ENCODE measurements around the gene HSPH1. TPM values are rescaled to one million over a fixed set of nuclear protein-coding genes. Genes with fewer than 3 reads are reported as not detected.

Gene HSPH1
- total RNA-seq, 1 donor from 2014 or later = 114 TPM

DNA sequence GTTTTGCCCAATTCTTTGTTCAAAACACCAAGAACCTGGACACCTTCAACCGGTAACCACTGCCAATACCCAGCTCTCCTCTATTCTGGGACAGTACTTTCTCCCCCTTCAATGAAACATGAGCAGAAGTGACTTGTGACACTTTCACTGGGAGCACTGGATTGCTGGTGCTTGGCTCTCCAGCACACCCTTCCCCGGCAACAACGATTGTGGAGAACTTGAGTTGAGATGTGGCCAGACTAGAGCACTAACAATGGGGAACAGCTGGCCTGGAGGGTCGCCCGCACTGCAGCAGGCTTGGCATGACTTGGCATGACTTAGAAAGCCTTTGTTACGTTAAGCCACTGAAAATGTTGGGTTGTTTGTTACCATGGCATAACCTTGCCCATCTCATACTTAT is 30.6 kb upstream of the HSPH1 start:
- no peak for TF ChIP-seq CTCF (IDR thresholded peaks at IDR 0.05; ENCODE audit: partially characterized antibody, unreplicated experiment)
- peaks cover 3% of the 10 kb centered on the region for H3K9me3 Mint-ChIP-seq (ENCODE audit: unreplicated experiment)
- peaks cover 2% of the 10 kb centered on the region for H3K4me1 Mint-ChIP-seq (ENCODE audit: low read depth, unreplicated experiment)
- H3K36me3 Mint-ChIP-seq (ENCODE audit: unreplicated experiment) = peaks cover 7% of the 10 kb centered on the region
- H3K4me3 Mint-ChIP-seq (ENCODE audit: unreplicated experiment) = no peak overlapping the region
- H3K27ac Mint-ChIP-seq (ENCODE audit: unreplicated experiment) = no peak overlapping the region
- peaks cover 2% of the 10 kb centered on the region for H3K27me3 Mint-ChIP-seq (ENCODE audit: unreplicated experiment)
- no peak for DNase-seq

DNA sequence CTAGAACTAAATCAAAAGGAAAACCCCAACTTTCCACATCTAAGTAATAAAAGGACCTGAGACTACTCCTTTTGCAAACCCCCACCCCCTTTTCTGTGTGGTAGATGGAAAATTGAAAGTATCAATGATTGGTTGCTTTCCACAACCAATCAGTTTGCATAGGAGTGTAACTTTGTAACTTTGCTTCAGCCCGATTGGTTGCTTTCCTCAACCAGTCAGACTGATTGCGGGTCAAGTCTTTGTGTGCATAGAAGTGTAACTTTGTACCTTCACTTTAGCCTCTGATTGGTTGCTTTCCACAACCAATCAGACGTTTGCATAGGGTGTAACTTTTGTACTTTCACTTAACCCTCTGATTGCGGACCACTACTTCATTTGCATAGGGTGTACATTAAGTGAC is 30.0 kb upstream of the HSPH1 start:
- Mint-ChIP-seq H3K36me3 (ENCODE audit: unreplicated experiment) (peaks cover 9% of the 10 kb centered on the region), H3K27me3 (ENCODE audit: unreplicated experiment) (peaks cover 2% of the 10 kb centered on the region), H3K4me3 (ENCODE audit: unreplicated experiment) (no peak overlapping the region), H3K27ac (ENCODE audit: unreplicated experiment) (no peak overlapping the region), H3K9me3 (ENCODE audit: unreplicated experiment) (peaks cover 4% of the 10 kb centered on the region), H3K4me1 (ENCODE audit: low read depth, unreplicated experiment) (peaks cover 2% of the 10 kb centered on the region)
- TF ChIP-seq CTCF (IDR thresholded peaks at IDR 0.05; ENCODE audit: partially characterized antibody, unreplicated experiment) = no peak
- no peak for DNase-seq

DNA sequence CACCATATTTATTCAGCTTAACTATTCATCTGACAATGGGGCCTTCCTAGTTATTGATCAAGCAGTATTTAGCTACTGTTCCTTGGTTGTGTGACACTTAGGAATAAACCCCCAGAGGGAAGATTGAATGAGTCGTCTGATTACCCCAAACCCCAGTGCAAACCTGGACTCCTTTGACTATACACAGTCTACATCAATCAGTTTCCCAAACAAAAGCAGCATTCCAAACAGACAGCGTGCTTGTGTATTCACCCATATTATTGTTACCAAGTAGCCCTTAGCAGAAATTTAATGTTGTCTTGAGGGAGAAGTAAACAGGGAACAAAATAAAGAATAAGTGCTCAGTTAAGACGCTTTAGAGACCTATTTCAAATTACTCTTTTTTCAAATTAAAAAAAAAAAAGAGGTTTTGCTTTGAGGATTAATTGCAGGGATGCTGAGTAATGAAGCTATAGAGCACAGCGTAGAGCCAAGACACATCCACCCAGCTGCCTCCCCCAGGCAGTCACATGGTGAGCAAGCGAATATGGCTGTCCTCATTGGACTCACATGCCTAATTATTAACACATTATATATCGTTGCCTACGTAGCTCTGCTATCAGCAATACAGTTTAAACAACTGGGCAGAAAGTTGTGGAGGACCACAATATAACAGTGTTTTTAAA is 23.4 kb upstream of the HSPH1 start:
- TF ChIP-seq CTCF (IDR thresholded peaks at IDR 0.05; ENCODE audit: partially characterized antibody, unreplicated experiment) = no peak
- no peak for DNase-seq
- Mint-ChIP-seq H3K4me1 (ENCODE audit: low read depth, unreplicated experiment) (peaks cover 8% of the 10 kb centered on the region), H3K27me3 (ENCODE audit: unreplicated experiment) (peaks cover 3% of the 10 kb centered on the region), H3K36me3 (ENCODE audit: unreplicated experiment) (peaks cover 15% of the 10 kb centered on the region), H3K4me3 (ENCODE audit: unreplicated experiment) (no peak overlapping the region), H3K27ac (ENCODE audit: unreplicated experiment) (no peak overlapping the region), H3K9me3 (ENCODE audit: unreplicated experiment) (peaks cover 5% of the 10 kb centered on the region)

DNA sequence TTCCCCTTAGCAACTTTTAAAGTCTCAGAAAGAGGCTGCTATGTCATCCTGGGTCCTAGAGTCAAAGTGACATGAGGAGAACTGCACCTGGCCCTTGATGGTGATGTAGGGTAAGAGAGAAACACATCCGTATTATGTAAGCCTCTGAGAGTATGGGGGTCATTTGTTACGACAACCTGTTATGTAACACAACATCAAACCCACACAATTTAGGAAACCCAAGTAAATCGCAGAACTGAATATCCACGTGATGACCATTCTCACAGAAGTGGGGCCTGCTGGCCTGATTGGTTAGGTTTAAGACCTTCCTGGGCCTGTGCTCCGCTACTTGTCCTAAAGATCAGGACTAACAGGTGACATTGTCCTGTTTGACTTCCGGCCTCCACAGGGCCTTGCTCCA is 22.7 kb upstream of the HSPH1 start:
- DNase-seq = no peak
- peaks cover 5% of the 10 kb centered on the region for H3K9me3 Mint-ChIP-seq (ENCODE audit: unreplicated experiment)
- H3K36me3 Mint-ChIP-seq (ENCODE audit: unreplicated experiment) = peaks cover 15% of the 10 kb centered on the region
- peaks cover 8% of the 10 kb centered on the region for H3K4me1 Mint-ChIP-seq (ENCODE audit: low read depth, unreplicated experiment)
- no peak for TF ChIP-seq CTCF (IDR thresholded peaks at IDR 0.05; ENCODE audit: partially characterized antibody, unreplicated experiment)
- H3K4me3 Mint-ChIP-seq (ENCODE audit: unreplicated experiment) = no peak overlapping the region
- peaks cover 3% of the 10 kb centered on the region for H3K27me3 Mint-ChIP-seq (ENCODE audit: unreplicated experiment)
- no peak overlapping the region for H3K27ac Mint-ChIP-seq (ENCODE audit: unreplicated experiment)

GRCh38 chr13:31182987-31183386 is 21.3 kb upstream of the HSPH1 start:
- no peak for TF ChIP-seq CTCF (IDR thresholded peaks at IDR 0.05; ENCODE audit: partially characterized antibody, unreplicated experiment)
- H3K27ac Mint-ChIP-seq (ENCODE audit: unreplicated experiment) = no peak overlapping the region
- H3K9me3 Mint-ChIP-seq (ENCODE audit: unreplicated experiment) = peaks cover 5% of the 10 kb centered on the region
- H3K36me3 Mint-ChIP-seq (ENCODE audit: unreplicated experiment) = peaks cover 14% of the 10 kb centered on the region
- peaks cover 3% of the 10 kb centered on the region for H3K27me3 Mint-ChIP-seq (ENCODE audit: unreplicated experiment)
- H3K4me3 Mint-ChIP-seq (ENCODE audit: unreplicated experiment) = no peak overlapping the region
- DNase-seq = no peak
- H3K4me1 Mint-ChIP-seq (ENCODE audit: low read depth, unreplicated experiment) = peaks cover 8% of the 10 kb centered on the region
